Endodermal cell (in vitro differentiated cells): Measurements from ENCODE around the gene POTEF. TPM values are rescaled to one million over a fixed set of nuclear protein-coding genes. Genes with fewer than 3 reads are reported as not detected.
"Not testable (repeated sequence)": the region's sequence is repeated elsewhere in the genome, so short reads cannot be mapped to it uniquely, and the experiment has no call there.

Experiments
- DNase-seq: peaks from one replicate; pipeline ENCODE4 v3.0.0-alpha.2; 2017
- H3K27ac ChIP-seq: 2 replicates; pipeline ENCODE4 v1.5.1; 2013; ENCODE audit warnings: mild to moderate bottlenecking, low read depth, low read length, moderate library complexity
- H3K27me3 ChIP-seq: 2 replicates; pipeline ENCODE4 v1.6.1; 2013; ENCODE audit warnings: mild to moderate bottlenecking, low read length, moderate library complexity; ENCODE audit not compliant: insufficient read depth, control insufficient read depth, poor library complexity, severe bottlenecking
- H3K36me3 ChIP-seq: 2 replicates; pipeline ENCODE4 v1.7.0; 2013; ENCODE audit warnings: mild to moderate bottlenecking, low read length, moderate library complexity; ENCODE audit not compliant: control insufficient read depth, insufficient read depth
- H3K4me1 ChIP-seq: one replicate; pipeline ENCODE4 v1.7.0; 2013; ENCODE audit warnings: low read length; ENCODE audit not compliant: control insufficient read depth, insufficient read depth
- H3K4me3 ChIP-seq: 2 replicates; pipeline ENCODE4 v1.5.1; 2013; ENCODE audit warnings: mild to moderate bottlenecking, low read length, moderate library complexity
- H3K9ac ChIP-seq: 2 replicates; pipeline ENCODE4 v1.6.1; 2013; ENCODE audit warnings: mild to moderate bottlenecking, low read length, moderate library complexity; ENCODE audit not compliant: poor library complexity, severe bottlenecking; ENCODE audit errors: extremely low read depth
- H3K9me3 ChIP-seq: 2 replicates; pipeline ENCODE4 v1.6.1; 2013; ENCODE audit warnings: mild to moderate bottlenecking, low read length, moderate library complexity; ENCODE audit not compliant: control insufficient read depth
- H3K27ac Mint-ChIP-seq: 2 replicates; pipeline ENCODE4 v1.8.0; 2020; ENCODE audit warnings: mixed read lengths
- H3K27me3 Mint-ChIP-seq: 2 replicates; pipeline ENCODE4 v1.8.0; 2021; ENCODE audit warnings: mild to moderate bottlenecking, mixed read lengths; ENCODE audit not compliant: insufficient read depth
- H3K36me3 Mint-ChIP-seq: 2 replicates; pipeline ENCODE4 v1.8.0; 2020; ENCODE audit warnings: low read depth, mixed read lengths
- H3K4me1 Mint-ChIP-seq: 2 replicates; pipeline ENCODE4 v1.8.0; 2020; ENCODE audit warnings: mixed read lengths
- H3K4me3 Mint-ChIP-seq: 2 replicates; pipeline ENCODE4 v1.8.0; 2020; ENCODE audit warnings: mild to moderate bottlenecking, moderate library complexity, mixed read lengths
- H3K9me3 Mint-ChIP-seq: 2 replicates; pipeline ENCODE4 v1.8.0; 2020; ENCODE audit warnings: mild to moderate bottlenecking, mixed read lengths
- WGBS, 2 experiments: methylation state at CpG; one replicate each; pipeline versions ENCODE4 v1.1.5 to v1.1.7; 2013; ENCODE audit warnings: missing lambda C conversion rate in 2 of 2, mixed read lengths in 1 of 2; ENCODE audit not compliant: insufficient coverage in 1 of 2, insufficient read length in 1 of 2; 5-methylcytosine and 5-hydroxymethylcytosine counted together
- total RNA-seq, 2 donors: library from RNA; stranded (reverse); fragmentation: NEBNext Ultra II Directional in 1 of 2; extraction: Animal tissue kit (Norgen Biotek cat#: 25700) in 1 of 2; gene quantifications; 2 replicates in 1 of 2; 3 replicates in 1 of 2; pipeline ENCODE4 v1.2.1, GENCODE V29; 2021
- TF ChIP-seq, protein P1 (sequence below): fragments of 200-600 bp; sonication (generic); conservative IDR thresholded peaks from 2 replicates; pipeline ENCODE4 v1.5.0; 2021; ENCODE audit warnings: antibody characterized with exemption, mild to moderate bottlenecking

POTEF gene
- total RNA-seq, 2 donors from 2014 or later: 0.18 to 12.7 TPM

DNA sequence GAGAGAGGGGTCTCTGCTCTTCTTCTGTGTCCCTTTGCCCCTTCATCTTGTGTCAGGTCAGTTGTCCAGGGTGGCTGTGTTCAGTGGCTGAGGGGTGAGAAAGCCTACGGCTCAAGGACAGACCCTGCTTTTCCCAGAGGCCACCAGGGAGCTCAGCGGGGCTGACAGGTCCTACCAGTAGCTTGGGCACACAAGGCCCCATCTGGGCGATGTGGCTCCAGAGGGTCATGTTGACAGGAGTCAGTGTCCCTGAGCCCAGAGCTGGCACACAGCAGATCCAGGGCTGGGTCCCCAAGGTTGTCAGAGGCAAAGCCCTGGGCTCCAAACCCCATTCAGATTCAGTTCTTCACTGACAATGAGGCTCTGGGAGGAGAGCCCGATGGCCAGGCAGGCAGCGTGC, 8.1 kb upstream of the POTEF start:
- not testable (repeated sequence) for H3K9ac ChIP-seq, H3K27me3 Mint-ChIP-seq, H3K27ac Mint-ChIP-seq, H3K4me1 Mint-ChIP-seq, H3K4me1 ChIP-seq, H3K4me3 Mint-ChIP-seq, H3K4me3 ChIP-seq, H3K36me3 Mint-ChIP-seq, H3K27me3 ChIP-seq, H3K9me3 ChIP-seq, H3K36me3 ChIP-seq, H3K9me3 Mint-ChIP-seq, H3K27ac ChIP-seq
- peak; percentile 31 for DNase-seq
- WGBS, 2 experiments: 75 to 93% methylated on average over 3 of the region's 5 CpGs

DNA sequence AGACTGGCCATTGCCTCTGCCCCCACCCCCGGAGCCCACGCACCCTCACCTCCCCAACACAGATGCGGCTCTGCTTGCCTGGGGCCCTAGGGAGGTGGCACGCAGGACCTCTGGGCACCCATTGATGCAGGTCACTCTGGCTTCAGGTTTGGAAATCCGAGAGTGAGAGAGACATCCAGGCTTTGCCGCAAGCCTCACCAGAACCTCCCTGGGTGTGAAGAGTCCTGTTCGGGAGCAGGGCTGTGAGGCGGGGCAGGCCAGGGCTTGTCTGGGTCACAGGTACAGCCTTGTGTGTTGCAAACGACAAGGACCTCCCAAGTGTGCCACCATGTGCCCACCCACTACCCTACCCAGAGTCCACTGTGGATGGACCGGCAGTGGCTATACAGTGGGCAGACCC, 7.5 kb upstream of the POTEF start:
- H3K9me3 Mint-ChIP-seq, H3K4me1 Mint-ChIP-seq, H3K27ac Mint-ChIP-seq, H3K36me3 Mint-ChIP-seq, H3K9me3 ChIP-seq, H3K4me3 Mint-ChIP-seq, H3K27me3 ChIP-seq, H3K9ac ChIP-seq, H3K4me1 ChIP-seq, H3K4me3 ChIP-seq, H3K27me3 Mint-ChIP-seq, DNase-seq, H3K27ac ChIP-seq, H3K36me3 ChIP-seq: not testable (repeated sequence)
- 92 to 100% methylated on average over 2 to 6 of the region's 10 CpGs for WGBS, 2 experiments

DNA sequence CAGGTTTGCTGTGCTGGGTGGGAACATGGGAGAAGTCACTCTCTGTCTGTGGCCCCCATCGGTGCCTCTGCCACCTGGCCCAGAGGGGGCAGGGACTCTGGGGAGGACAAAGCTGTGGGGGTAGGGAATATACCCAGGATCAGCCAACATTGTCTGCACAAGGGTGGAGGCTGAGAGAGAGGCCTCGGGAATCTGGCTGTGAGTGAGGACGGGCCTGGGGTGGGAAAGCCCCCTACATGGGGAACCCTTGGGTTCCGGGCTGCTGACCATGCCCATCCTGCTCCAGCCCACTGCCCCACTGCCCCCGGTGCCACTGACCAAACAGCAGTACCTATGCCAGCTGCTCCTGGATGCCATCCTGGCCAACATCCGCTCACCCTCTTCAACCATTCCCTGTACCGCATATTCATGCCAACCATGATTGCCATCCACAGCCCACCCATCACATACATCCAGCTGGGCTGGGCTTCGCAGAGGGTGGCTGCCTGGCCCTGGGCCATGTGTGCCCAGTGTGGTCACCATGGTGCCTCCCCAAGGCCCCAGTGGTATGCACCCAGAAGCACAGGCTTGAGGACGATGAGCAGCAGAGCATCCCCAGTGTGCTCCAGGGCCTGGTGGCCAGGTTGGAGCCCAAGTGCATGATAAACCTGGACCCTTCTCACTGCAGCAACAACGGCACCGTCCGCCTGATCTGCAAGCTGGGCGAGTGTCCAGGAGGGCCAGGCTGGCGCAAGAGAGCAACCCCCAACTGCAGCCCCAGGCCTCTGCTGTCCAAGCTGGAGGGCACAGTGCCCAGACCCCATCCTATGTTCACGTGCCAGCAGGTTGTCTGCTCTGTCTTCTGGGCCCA, 6.9 kb upstream of the POTEF start:
- Mint-ChIP-seq H3K9me3 (no peaks in the 10 kb centered on the region), H3K4me1 (no peaks in the 10 kb centered on the region), H3K27me3 (no peaks in the 10 kb centered on the region), H3K27ac (no peak overlapping the region), H3K36me3 (no peaks in the 10 kb centered on the region), H3K4me3 (no peak overlapping the region)
- TF ChIP-seq, protein P1, sequence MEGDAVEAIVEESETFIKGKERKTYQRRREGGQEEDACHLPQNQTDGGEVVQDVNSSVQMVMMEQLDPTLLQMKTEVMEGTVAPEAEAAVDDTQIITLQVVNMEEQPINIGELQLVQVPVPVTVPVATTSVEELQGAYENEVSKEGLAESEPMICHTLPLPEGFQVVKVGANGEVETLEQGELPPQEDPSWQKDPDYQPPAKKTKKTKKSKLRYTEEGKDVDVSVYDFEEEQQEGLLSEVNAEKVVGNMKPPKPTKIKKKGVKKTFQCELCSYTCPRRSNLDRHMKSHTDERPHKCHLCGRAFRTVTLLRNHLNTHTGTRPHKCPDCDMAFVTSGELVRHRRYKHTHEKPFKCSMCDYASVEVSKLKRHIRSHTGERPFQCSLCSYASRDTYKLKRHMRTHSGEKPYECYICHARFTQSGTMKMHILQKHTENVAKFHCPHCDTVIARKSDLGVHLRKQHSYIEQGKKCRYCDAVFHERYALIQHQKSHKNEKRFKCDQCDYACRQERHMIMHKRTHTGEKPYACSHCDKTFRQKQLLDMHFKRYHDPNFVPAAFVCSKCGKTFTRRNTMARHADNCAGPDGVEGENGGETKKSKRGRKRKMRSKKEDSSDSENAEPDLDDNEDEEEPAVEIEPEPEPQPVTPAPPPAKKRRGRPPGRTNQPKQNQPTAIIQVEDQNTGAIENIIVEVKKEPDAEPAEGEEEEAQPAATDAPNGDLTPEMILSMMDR: no peak
- H3K4me1 ChIP-seq: no peaks in the 10 kb centered on the region
- H3K4me3 ChIP-seq: no peak overlapping the region
- WGBS, 2 experiments: 92 to 97% methylated on average over 8 to 15 of the region's 15 CpGs
- H3K9me3 ChIP-seq: no peaks in the 10 kb centered on the region
- H3K27me3 ChIP-seq: no peaks in the 10 kb centered on the region
- H3K9ac ChIP-seq: no peak overlapping the region
- peak; percentile 31 for DNase-seq
- H3K36me3 ChIP-seq: no peaks in the 10 kb centered on the region
- no peak overlapping the region for H3K27ac ChIP-seq

DNA sequence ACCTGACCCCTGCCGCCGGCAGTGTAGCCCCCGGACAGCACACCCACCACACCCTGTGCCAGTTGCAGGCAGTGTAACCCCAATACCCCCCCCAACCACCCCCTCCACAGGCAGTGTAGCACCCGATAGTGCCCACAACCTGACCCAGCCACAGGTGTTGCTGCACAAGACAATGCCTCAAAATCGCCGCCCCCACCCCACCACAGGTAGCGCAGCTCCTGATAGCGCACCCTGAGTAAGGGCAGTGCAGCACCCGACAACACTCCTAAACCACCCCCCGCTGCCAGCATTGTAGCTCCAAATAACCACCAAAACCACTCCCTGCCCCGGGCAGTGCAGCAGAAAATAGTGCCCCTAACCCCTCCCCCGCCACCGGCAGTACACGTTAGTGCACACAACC, 558 bp downstream of the POTEF start:
- not testable (repeated sequence) for H3K27ac ChIP-seq, H3K27me3 Mint-ChIP-seq, H3K36me3 Mint-ChIP-seq, H3K9me3 Mint-ChIP-seq, H3K27me3 ChIP-seq, H3K9ac ChIP-seq, H3K4me3 ChIP-seq, H3K4me1 ChIP-seq, H3K9me3 ChIP-seq, H3K36me3 ChIP-seq, H3K27ac Mint-ChIP-seq, H3K4me1 Mint-ChIP-seq
- DNase-seq: peak; percentile 46
- H3K4me3 Mint-ChIP-seq: peak overlapping the region; percentile 85
- 93% methylated on average over 12 of the region's 14 CpGs; no CpG with 5 or more reads in 1 of the 2 experiments for WGBS, 2 experiments
